ENCODE data around the gene GALNT15. TPM values are rescaled to one million over a fixed set of nuclear protein-coding genes. Genes with fewer than 3 reads are reported as not detected.

GALNT15 gene
- total RNA-seq, 1 experiment from 2014 or later, result not detected

- Histone ChIP-seq H3K4me3 (ENCODE audit: low read length) (peak overlapping the region; percentile 74), H3K27me3 (ENCODE audit: low read length) (no peaks in the 10 kb centered on the region), H3K79me2 (ENCODE audit: low read length) (peaks cover 68% of the 10 kb centered on the region), H3K4me1 (ENCODE audit: low read length) (peaks cover 48% of the 10 kb centered on the region), H3K9me3 (ENCODE audit: low read length) (no peaks in the 10 kb centered on the region), H2AFZ (ENCODE audit: low read length) (peak overlapping the region; percentile 89; the same call in 1 of the 2 replicates), H3K4me2 (ENCODE audit: low read depth, low read length, poor library complexity, severe bottlenecking) (peak overlapping the region; percentile 87), H3K9ac (ENCODE audit: low read length) (peak overlapping the region; percentile 83), H3K36me3 (ENCODE audit: insufficient read depth, low read length) (peaks cover 9% of the 10 kb centered on the region; the same call in 1 of the 2 replicates), H4K20me1 (ENCODE audit: insufficient read depth, low read depth, low read length) (0 out of 2 replicates have a peak, but pooled peaks cover 6% of the 10 kb centered on the region), H3K27ac (ENCODE audit: low read length) (no peak overlapping the region), H3K9me2 (replicated peaks; ENCODE audit: insufficient read depth, low read length) (no peaks in the 10 kb centered on the region)
- DNase-seq, result peak; percentile 52
Measured at GRCh38 chr3:16264174-16264707, 89.8 kb downstream of the GALNT15 start.

GRCh38 chr3:16264708-16265454 lies 90.4 kb downstream of the GALNT15 start, which contains the start of the genes DPH3 and OXNAD1:
DPH3 (minus strand) TSS chr3:16264943; CDS start chr3:16264876, 67 bp downstream.
OXNAD1 (plus strand) TSS chr3:16265212; CDS start chr3:16270953, 5,741 bp downstream.
- Histone ChIP-seq H2AFZ (ENCODE audit: low read length) (peak within 1 kb of the TSS; percentile 89; the same call in 1 of the 2 replicates), H3K9ac (ENCODE audit: low read length) (peak within 1 kb of the TSS; percentile 83), H3K9me2 (replicated peaks; ENCODE audit: insufficient read depth, low read length) (no peaks in the 10 kb centered on the region), H3K36me3 (ENCODE audit: insufficient read depth, low read length) (peaks cover 14% of the 10 kb centered on the region; the same call in 1 of the 2 replicates), H3K4me3 (ENCODE audit: low read length) (peak within 1 kb of the TSS; percentile 74), H4K20me1 (ENCODE audit: insufficient read depth, low read depth, low read length) (0 out of 2 replicates have a peak, but pooled peaks cover 6% of the 10 kb centered on the region), H3K27me3 (ENCODE audit: low read length) (no peaks in the 10 kb centered on the region), H3K9me3 (ENCODE audit: low read length) (no peaks in the 10 kb centered on the region), H3K27ac (ENCODE audit: low read length) (no peak within 1 kb of the TSS; the same call in 1 of the 2 replicates), H3K4me2 (ENCODE audit: low read depth, low read length, poor library complexity, severe bottlenecking) (peak within 1 kb of the TSS; percentile 87), H3K79me2 (ENCODE audit: low read length) (peaks cover 74% of the 10 kb centered on the region), H3K4me1 (ENCODE audit: low read length) (peaks cover 48% of the 10 kb centered on the region)
- peak; percentile 100 for DNase-seq

GRCh38 chr3:16265455-16265786 lies 90.9 kb downstream of the GALNT15 start:
- Histone ChIP-seq H4K20me1 (ENCODE audit: insufficient read depth, low read depth, low read length) (0 out of 2 replicates have a peak, but pooled peaks cover 6% of the 10 kb centered on the region), H3K4me3 (ENCODE audit: low read length) (peak overlapping the region; percentile 74)

GRCh38 chr3:16266714-16267113 lies 92.2 kb downstream of the GALNT15 start:
- Histone ChIP-seq H3K4me1 (ENCODE audit: low read length) (peaks cover 48% of the 10 kb centered on the region), H3K9ac (ENCODE audit: low read length) (peak overlapping the region; percentile 77), H3K4me3 (ENCODE audit: low read length) (peak overlapping the region; percentile 74; the same call in 1 of the 2 replicates), H3K36me3 (ENCODE audit: insufficient read depth, low read length) (peaks cover 22% of the 10 kb centered on the region), H2AFZ (ENCODE audit: low read length) (no peak overlapping the region), H3K9me2 (replicated peaks; ENCODE audit: insufficient read depth, low read length) (no peaks in the 10 kb centered on the region), H3K27ac (ENCODE audit: low read length) (peak overlapping the region; percentile 36), H3K9me3 (ENCODE audit: low read length) (no peaks in the 10 kb centered on the region), H3K79me2 (ENCODE audit: low read length) (peaks cover 82% of the 10 kb centered on the region), H3K4me2 (ENCODE audit: low read depth, low read length, poor library complexity, severe bottlenecking) (peak overlapping the region; percentile 68), H3K27me3 (ENCODE audit: low read length) (no peaks in the 10 kb centered on the region), H4K20me1 (ENCODE audit: insufficient read depth, low read depth, low read length) (0 out of 2 replicates have a peak, but pooled peaks cover 6% of the 10 kb centered on the region)
- DNase-seq, result no peak

More at GRCh38 chr3:16265455-16265786, 90.9 kb downstream of the GALNT15 start:
- Histone ChIP-seq H3K4me1 (ENCODE audit: low read length) (peaks cover 48% of the 10 kb centered on the region), H3K27me3 (ENCODE audit: low read length) (no peaks in the 10 kb centered on the region), H3K9ac (ENCODE audit: low read length) (peak overlapping the region; percentile 77), H3K9me2 (replicated peaks; ENCODE audit: insufficient read depth, low read length) (no peaks in the 10 kb centered on the region), H3K79me2 (ENCODE audit: low read length) (peaks cover 78% of the 10 kb centered on the region), H3K27ac (ENCODE audit: low read length) (no peak overlapping the region; the same call in 1 of the 2 replicates), H3K9me3 (ENCODE audit: low read length) (no peaks in the 10 kb centered on the region), H3K36me3 (ENCODE audit: insufficient read depth, low read length) (peaks cover 19% of the 10 kb centered on the region; the same call in 1 of the 2 replicates), H3K4me2 (ENCODE audit: low read depth, low read length, poor library complexity, severe bottlenecking) (peak overlapping the region; percentile 68), H2AFZ (ENCODE audit: low read length) (no peak overlapping the region; the same call in 1 of the 2 replicates)
- DNase-seq, result no peak

- Histone ChIP-seq H2AFZ (ENCODE audit: low read length) (no peak overlapping the region), H3K9me2 (replicated peaks; ENCODE audit: insufficient read depth, low read length) (no peaks in the 10 kb centered on the region), H3K4me3 (ENCODE audit: low read length) (no peak overlapping the region), H3K4me2 (ENCODE audit: low read depth, low read length, poor library complexity, severe bottlenecking) (no peak overlapping the region), H3K9ac (ENCODE audit: low read length) (no peak overlapping the region), H3K4me1 (ENCODE audit: low read length) (peaks cover 31% of the 10 kb centered on the region), H3K27ac (ENCODE audit: low read length) (no peak overlapping the region), H3K79me2 (ENCODE audit: low read length) (peaks cover 46% of the 10 kb centered on the region), H3K9me3 (ENCODE audit: low read length) (no peaks in the 10 kb centered on the region), H4K20me1 (ENCODE audit: insufficient read depth, low read depth, low read length) (0 out of 2 replicates have a peak, but pooled peaks cover 3% of the 10 kb centered on the region), H3K36me3 (ENCODE audit: insufficient read depth, low read length) (peaks cover 43% of the 10 kb centered on the region), H3K27me3 (ENCODE audit: low read length) (no peaks in the 10 kb centered on the region)
- DNase-seq, result no peak
Measured at GRCh38 chr3:16270855-16271254, 96.4 kb downstream of the GALNT15 start.

GRCh38 chr3:16272588-16272987 lies 98.1 kb downstream of the GALNT15 start:
- no peak for DNase-seq
- no peak overlapping the region for H3K4me2 ChIP-seq (ENCODE audit: low read depth, low read length, poor library complexity, severe bottlenecking)
- no peak overlapping the region for H2AFZ ChIP-seq (ENCODE audit: low read length)
- peaks cover 14% of the 10 kb centered on the region for H3K4me1 ChIP-seq (ENCODE audit: low read length)
- H3K9me3 ChIP-seq (ENCODE audit: low read length), result no peaks in the 10 kb centered on the region
- H3K4me3 ChIP-seq (ENCODE audit: low read length), result no peak overlapping the region
- no peak overlapping the region for H3K9ac ChIP-seq (ENCODE audit: low read length)
- no peak overlapping the region for H3K27ac ChIP-seq (ENCODE audit: low read length)
- H3K36me3 ChIP-seq (ENCODE audit: insufficient read depth, low read length), result peaks cover 48% of the 10 kb centered on the region
- no peaks in the 10 kb centered on the region for H4K20me1 ChIP-seq (ENCODE audit: insufficient read depth, low read depth, low read length)
- no peaks in the 10 kb centered on the region for H3K9me2 ChIP-seq (replicated peaks; ENCODE audit: insufficient read depth, low read length)
- H3K27me3 ChIP-seq (ENCODE audit: low read length), result no peaks in the 10 kb centered on the region
- H3K79me2 ChIP-seq (ENCODE audit: low read length), result peaks cover 33% of the 10 kb centered on the region

- no peak for DNase-seq
- Histone ChIP-seq H3K9ac (ENCODE audit: low read length) (no peak overlapping the region), H2AFZ (ENCODE audit: low read length) (no peak overlapping the region)
Measured at GRCh38 chr3:16273867-16274266, 99.4 kb downstream of the GALNT15 start.

GRCh38 chr3:16277471-16277870 lies 103.0 kb downstream of the GALNT15 start:
- Histone ChIP-seq H3K27ac (ENCODE audit: low read length) (no peak overlapping the region), H3K4me3 (ENCODE audit: low read length) (no peak overlapping the region), H3K9me3 (ENCODE audit: low read length) (no peaks in the 10 kb centered on the region), H3K4me1 (ENCODE audit: low read length) (peaks cover 9% of the 10 kb centered on the region), H3K27me3 (ENCODE audit: low read length) (no peaks in the 10 kb centered on the region), H3K79me2 (ENCODE audit: low read length) (peaks cover 28% of the 10 kb centered on the region), H3K4me2 (ENCODE audit: low read depth, low read length, poor library complexity, severe bottlenecking) (no peak overlapping the region), H3K36me3 (ENCODE audit: insufficient read depth, low read length) (peaks cover 37% of the 10 kb centered on the region; the same call in 1 of the 2 replicates), H2AFZ (ENCODE audit: low read length) (no peak overlapping the region), H3K9me2 (replicated peaks; ENCODE audit: insufficient read depth, low read length) (no peaks in the 10 kb centered on the region), H3K9ac (ENCODE audit: low read length) (no peak overlapping the region), H4K20me1 (ENCODE audit: insufficient read depth, low read depth, low read length) (no peaks in the 10 kb centered on the region)
- no peak for DNase-seq

More at GRCh38 chr3:16273867-16274266, 99.4 kb downstream of the GALNT15 start:
- Histone ChIP-seq H3K27ac (ENCODE audit: low read length) (no peak overlapping the region), H3K79me2 (ENCODE audit: low read length) (peaks cover 36% of the 10 kb centered on the region), H3K4me3 (ENCODE audit: low read length) (no peak overlapping the region), H3K9me2 (replicated peaks; ENCODE audit: insufficient read depth, low read length) (no peaks in the 10 kb centered on the region), H3K36me3 (ENCODE audit: insufficient read depth, low read length) (peaks cover 57% of the 10 kb centered on the region), H3K4me2 (ENCODE audit: low read depth, low read length, poor library complexity, severe bottlenecking) (no peak overlapping the region), H3K4me1 (ENCODE audit: low read length) (peaks cover 7% of the 10 kb centered on the region; the same call in 1 of the 2 replicates), H3K27me3 (ENCODE audit: low read length) (no peaks in the 10 kb centered on the region), H3K9me3 (ENCODE audit: low read length) (no peaks in the 10 kb centered on the region), H4K20me1 (ENCODE audit: insufficient read depth, low read depth, low read length) (no peaks in the 10 kb centered on the region)
